ENCODE measurements around the gene LMCD1.

LMCD1 gene

GRCh38 chr3:8516047-8516661 is 14.5 kb downstream of the LMCD1 start:
- TF ChIP-seq CTCF (conservative IDR thresholded peaks at IDR 0.05; ENCODE audit: low read depth, low read length): no peak
- H3K4me3 ChIP-seq (ENCODE audit: low read length): no peak overlapping the region
- DNase-seq (ENCODE audit: low read depth): no peak

- no peak overlapping the region for H3K4me3 ChIP-seq (ENCODE audit: low read length)
- no peak for DNase-seq (ENCODE audit: low read depth)
- TF ChIP-seq CTCF (conservative IDR thresholded peaks at IDR 0.05; ENCODE audit: low read depth, low read length): no peak
These were observed 15.2 kb downstream of the LMCD1 start for GRCh38 chr3:8516783-8517182.

- TF ChIP-seq CTCF (conservative IDR thresholded peaks at IDR 0.05; ENCODE audit: low read depth, low read length): no peak
- DNase-seq (ENCODE audit: low read depth): no peak
- no peak overlapping the region for H3K4me3 ChIP-seq (ENCODE audit: low read length)
These were observed 15.9 kb downstream of the LMCD1 start for GRCh38 chr3:8517487-8517886.

GRCh38 chr3:8518138-8518537 is 16.5 kb downstream of the LMCD1 start:
- H3K4me3 ChIP-seq (ENCODE audit: low read length): no peak overlapping the region
- TF ChIP-seq CTCF (conservative IDR thresholded peaks at IDR 0.05; ENCODE audit: low read depth, low read length): no peak
- no peak for DNase-seq (ENCODE audit: low read depth)

GRCh38 chr3:8519156-8519555 is 17.5 kb downstream of the LMCD1 start:
- no peak for DNase-seq (ENCODE audit: low read depth)
- no peak for TF ChIP-seq CTCF (conservative IDR thresholded peaks at IDR 0.05; ENCODE audit: low read depth, low read length)
- no peak overlapping the region for H3K4me3 ChIP-seq (ENCODE audit: low read length)

GRCh38 chr3:8519774-8520448 is 18.3 kb downstream of the LMCD1 start:
- DNase-seq (ENCODE audit: low read depth): no peak
- no peak overlapping the region for H3K4me3 ChIP-seq (ENCODE audit: low read length)
- TF ChIP-seq CTCF (conservative IDR thresholded peaks at IDR 0.05; ENCODE audit: low read depth, low read length): no peak

- no peak for TF ChIP-seq CTCF (conservative IDR thresholded peaks at IDR 0.05; ENCODE audit: low read depth, low read length)
- DNase-seq (ENCODE audit: low read depth): no peak
- no peak overlapping the region for H3K4me3 ChIP-seq (ENCODE audit: low read length)
These were observed 19.3 kb downstream of the LMCD1 start for GRCh38 chr3:8520816-8521403.
